ENCODE results near the gene SLC23A1.
"Not testable (repeated sequence)": the region's sequence is repeated elsewhere in the genome, so short reads cannot be mapped to it uniquely, and the experiment has no call there.

The SLC23A1 gene

GRCh38 chr5:139383275-139383992 lies at the start of gene SLC23A1:
SLC23A1 (minus strand) TSS chr5:139383297; CDS start chr5:139383253, 44 bp downstream.
- DNase-seq = no peak

- no peak for DNase-seq
These were observed 48.6 kb upstream of the SLC23A1 start for GRCh38 chr5:139431706-139432105.

- no peak for DNase-seq
These were observed 46.9 kb upstream of the SLC23A1 start for GRCh38 chr5:139430015-139430414.

- peak; percentile 47 for DNase-seq
These were observed 43.2 kb upstream of the SLC23A1 start for GRCh38 chr5:139426203-139426885.

- no peak for DNase-seq
These were observed 42.4 kb upstream of the SLC23A1 start for GRCh38 chr5:139425497-139425896.

- peak; percentile 57 for DNase-seq
These were observed 39.3 kb upstream of the SLC23A1 start for GRCh38 chr5:139422307-139422893.

DNA sequence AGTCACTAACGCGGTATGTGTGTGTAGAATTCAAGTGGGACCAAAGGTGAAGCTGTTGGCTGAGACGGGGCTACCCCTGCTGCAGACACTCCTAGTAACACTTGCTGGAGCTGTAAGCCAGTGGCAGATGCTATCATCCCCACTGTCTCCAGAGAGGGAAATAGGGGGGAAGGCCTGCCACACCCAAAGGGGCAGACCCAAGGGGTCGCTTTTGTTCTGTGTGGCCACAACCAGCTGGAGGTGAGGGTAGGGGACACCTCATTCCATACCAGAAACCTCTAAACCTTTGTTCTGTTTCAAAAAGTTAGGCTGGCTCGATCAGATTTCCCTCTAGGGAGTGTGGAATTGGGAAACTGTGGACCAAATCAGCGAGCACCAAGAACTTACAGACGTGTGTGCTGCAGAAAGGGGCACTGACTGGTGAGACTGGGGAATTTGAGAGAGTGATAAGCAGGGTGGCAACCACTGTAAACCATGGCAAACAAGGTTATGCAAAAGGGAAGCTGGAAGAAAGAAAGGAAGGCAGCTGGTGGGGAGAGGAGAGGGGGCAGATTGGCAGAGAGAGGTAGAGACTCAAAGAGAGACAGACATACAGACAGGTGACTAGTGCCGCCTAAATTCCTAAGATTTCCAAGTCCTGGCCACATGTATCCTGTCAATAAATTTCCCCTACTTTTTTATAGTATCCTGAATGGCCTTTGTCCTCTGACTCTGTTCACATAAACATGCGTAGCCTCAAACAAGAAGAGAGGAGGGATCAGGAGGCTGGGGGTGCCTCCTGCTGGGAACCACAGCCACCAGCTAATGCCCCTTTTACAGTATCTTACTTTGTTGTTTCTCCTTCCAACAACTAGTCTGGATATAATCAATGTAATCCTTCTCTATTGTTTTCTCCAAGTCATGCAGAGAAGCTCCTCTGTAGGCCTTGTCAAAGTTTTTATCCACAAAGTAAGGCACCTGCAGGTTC lies 36.4 kb upstream of the SLC23A1 start:
- DNase-seq = peak; percentile 55

- no peak for DNase-seq
These were observed 35.7 kb upstream of the SLC23A1 start for GRCh38 chr5:139418793-139419192.

DNA sequence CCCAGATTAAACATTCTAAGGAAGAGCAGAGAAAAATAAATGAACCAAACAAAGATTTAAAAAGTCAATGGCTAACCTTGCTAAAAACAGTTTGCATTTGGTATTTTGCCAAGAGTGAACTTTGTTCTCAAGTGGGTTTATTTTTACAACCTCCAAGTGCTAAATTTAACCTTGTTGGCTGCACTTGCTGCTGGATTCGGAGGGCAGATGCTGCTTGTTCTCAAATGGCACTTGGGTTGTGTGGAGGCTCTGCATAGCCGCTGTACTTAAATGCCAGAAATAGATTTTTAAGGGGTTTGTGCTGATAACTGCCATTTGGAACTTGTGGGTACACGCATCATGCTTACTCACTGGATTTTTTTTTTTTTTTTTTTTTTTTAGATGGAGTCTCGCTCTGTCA lies 34.1 kb upstream of the SLC23A1 start:
- no peak for DNase-seq

DNA sequence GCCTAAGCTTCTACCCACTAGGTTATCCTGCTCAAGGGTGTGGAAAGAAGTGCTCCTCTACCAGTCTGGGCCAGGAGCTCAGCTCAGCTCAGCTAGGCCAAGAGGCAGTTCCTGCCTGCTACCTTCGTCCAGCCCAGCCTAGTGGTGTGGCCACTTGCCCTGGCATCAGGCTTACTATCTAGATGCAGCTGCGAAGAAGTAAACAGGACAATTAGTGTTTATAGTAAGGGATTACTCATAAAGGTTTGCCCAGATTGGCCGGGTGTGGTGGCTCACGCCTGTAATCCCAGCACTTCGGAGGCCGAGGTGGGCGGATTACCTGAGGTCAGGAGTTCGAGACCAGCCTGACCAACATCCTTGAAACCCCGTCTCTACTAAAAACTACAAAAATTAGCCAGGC lies 33.6 kb upstream of the SLC23A1 start:
- DNase-seq = no peak

GRCh38 chr5:139415869-139416268 lies 32.8 kb upstream of the SLC23A1 start:
- no peak for DNase-seq

GRCh38 chr5:139415221-139415861 lies 32.2 kb upstream of the SLC23A1 start:
- peak; percentile 80 for DNase-seq

- DNase-seq = no peak
These were observed 31.6 kb upstream of the SLC23A1 start for GRCh38 chr5:139414581-139415130.

DNA sequence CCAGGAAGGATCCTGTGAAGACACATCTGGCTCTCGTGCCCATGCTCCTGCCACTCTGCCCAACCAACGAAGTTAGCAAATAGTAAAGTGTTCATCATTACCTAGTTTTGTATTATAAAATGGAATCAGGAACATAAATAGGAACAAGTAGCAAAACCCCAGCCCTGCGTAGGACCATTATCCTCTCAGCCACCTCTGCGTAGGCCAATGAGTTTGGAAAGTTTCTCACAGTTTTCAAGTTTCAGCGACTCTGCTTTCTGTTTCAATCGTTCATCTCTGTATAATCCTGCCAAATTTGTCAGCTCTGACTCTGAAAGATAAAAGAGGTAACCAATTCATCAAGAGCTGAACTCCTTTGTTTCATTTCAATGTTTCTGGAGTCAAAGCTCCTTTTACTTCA lies 30.9 kb upstream of the SLC23A1 start:
- no peak for DNase-seq

DNA sequence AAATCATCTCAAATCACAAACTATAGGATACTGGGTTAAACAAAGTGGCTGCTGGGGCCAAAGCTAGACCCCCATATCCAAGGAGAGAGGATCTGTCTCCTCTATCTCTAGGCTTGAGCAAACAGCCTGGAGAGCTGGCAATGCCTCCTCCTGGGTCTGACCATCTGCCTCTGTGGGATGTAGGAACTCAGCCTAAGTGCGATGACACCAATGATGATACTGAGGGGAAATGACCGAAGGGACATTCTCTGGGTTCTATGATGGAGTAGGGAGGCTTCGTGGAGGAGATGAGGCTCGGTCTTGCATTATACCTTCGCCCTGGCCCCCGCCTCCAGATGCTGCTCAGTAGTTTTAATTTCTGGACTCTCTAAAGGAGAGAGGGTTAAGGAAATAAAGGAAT lies 30.1 kb upstream of the SLC23A1 start:
- no peak for DNase-seq

DNA sequence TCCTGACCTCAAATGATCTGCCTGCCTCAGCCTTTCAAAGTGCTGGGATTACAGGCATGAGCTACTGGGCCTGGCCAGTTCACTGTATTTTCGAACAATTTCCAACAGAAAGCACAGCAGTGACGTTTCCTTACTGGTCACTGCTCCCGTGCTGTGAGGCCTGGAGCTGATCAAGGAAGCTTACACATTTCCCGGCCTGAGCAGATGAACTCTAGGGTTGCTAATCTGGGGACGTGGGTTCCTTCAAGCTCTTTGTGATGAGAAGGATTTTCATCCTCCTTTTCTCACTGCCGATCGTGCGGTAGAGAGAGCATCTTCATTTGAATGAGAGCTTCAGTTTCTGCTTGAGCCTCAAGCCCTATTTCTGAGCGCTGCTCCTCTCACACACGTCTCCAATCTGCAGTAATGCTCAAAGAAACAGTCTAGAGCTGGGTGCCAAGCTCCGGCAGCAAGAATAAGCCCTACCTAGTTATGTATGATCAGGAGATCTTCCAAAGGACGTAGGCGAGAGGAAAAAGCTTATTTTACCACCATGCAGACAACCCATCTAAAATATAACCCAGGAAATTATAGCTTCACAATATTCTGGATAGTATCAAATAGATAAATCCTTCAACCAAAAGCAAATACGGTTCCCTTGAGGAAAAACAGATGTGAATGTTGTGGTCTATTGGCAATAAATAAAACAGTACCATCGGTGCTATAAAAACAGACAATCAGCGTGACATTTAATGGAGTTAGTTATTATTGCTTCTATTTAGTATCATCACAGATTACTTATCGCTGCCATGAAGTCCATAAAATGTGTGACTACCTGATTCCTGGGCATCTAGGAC lies 28.1 kb upstream of the SLC23A1 start:
- no peak for DNase-seq

- DNase-seq = no peak
These were observed 27.3 kb upstream of the SLC23A1 start for GRCh38 chr5:139410121-139410992.

GRCh38 chr5:139409116-139409515 lies 26.0 kb upstream of the SLC23A1 start:
- not testable (repeated sequence) for DNase-seq

DNA sequence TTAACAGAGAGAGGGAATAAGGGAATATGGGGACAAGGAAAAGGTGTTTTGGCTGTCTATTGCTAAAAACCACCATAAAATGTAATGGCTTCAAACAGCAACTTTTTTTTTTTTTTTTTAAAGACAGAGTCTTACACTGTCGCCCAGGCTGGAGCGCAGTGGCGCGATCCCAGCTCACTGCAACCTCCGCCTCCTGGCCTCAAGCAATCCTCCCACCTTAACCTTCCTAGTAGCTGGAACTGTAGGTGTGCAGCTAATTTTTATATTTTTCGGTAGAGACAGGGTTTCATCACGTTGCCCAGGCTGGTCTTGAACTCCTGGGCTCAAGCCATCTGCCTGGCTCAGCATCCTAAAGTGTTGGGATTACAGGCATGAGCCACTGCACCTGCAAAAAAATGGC lies 25.1 kb upstream of the SLC23A1 start:
- DNase-seq = no peak

GRCh38 chr5:139407517-139407916 lies 24.4 kb upstream of the SLC23A1 start:
- peak; percentile 55 for DNase-seq

Measured in GF-D8 (cell line).